Measurements from ENCODE around the gene DCTN5.

DNA sequence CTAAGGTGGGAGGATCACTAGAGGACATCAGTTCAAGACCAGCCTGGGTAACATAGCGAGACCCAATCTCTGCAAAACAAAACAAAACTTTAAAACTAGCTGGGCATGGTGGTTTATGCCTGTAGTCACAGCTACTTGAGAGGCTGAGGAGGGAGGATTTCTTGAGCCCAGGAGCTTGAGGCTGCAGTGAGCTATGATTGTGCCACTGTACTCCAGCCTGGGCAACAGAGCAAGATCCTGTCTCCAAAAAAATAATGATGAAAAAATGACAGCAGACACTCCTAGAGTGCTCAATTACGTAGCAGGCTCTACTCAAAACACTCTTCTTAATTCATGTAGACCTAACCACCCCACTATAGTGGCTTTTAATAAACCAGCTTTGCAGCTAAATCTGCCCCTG, 58.8 kb downstream of the DCTN5 start:
- TF ChIP-seq, protein P1, sequence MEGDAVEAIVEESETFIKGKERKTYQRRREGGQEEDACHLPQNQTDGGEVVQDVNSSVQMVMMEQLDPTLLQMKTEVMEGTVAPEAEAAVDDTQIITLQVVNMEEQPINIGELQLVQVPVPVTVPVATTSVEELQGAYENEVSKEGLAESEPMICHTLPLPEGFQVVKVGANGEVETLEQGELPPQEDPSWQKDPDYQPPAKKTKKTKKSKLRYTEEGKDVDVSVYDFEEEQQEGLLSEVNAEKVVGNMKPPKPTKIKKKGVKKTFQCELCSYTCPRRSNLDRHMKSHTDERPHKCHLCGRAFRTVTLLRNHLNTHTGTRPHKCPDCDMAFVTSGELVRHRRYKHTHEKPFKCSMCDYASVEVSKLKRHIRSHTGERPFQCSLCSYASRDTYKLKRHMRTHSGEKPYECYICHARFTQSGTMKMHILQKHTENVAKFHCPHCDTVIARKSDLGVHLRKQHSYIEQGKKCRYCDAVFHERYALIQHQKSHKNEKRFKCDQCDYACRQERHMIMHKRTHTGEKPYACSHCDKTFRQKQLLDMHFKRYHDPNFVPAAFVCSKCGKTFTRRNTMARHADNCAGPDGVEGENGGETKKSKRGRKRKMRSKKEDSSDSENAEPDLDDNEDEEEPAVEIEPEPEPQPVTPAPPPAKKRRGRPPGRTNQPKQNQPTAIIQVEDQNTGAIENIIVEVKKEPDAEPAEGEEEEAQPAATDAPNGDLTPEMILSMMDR (IDR thresholded peaks at IDR 0.05) = no peak
- no peak for TF ChIP-seq POLR2A (IDR thresholded peaks at IDR 0.05)
